ENCODE data around the gene ALG12.

Gene ALG12

DNA sequence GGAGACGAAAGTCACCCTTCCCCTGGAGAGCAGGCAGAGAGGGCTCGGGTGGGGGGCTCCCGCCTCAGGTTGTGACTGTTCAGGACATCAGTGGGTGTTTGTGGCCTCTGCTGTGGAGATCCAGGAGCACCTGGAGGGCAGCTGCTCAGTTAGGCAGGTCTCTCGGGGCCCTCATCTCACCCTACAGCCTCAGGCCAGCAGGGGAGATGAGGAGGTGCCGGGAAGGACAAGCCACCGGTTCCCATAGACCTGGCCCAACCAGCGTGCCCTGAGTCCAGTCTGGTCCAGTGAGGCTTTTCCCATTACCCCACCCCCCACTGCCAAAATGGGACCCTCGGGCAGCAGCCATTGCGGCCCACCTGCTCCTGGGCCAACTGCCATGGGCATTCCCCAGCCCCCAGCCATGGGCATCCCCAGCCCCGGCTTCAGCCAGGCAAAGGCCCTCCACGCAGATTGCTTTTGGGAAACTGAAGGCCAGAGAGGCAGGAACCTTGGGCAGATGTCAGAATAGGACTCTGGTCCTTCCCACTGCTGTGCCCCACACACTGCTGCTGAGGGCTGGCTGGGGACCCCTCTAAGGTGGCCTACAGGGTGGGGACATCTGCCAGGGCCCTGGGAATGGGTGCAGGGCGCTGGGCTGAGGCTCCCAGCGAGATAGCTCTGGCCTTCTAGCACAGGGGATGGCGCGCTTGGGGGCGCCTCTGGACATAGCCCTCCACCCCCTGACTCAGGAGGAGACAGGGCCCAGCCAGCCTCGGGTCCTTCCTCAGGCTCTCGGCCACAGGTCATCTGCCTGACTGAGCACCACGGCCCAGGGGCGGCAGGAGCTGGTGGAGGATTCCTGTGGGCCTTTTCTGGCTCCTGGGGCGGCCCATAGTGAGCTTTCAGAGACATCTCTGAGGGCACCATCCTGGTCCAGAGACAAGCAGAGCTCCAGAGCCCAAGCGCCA lies 47.1 kb upstream of the ALG12 start:
- TF ChIP-seq, protein P1, sequence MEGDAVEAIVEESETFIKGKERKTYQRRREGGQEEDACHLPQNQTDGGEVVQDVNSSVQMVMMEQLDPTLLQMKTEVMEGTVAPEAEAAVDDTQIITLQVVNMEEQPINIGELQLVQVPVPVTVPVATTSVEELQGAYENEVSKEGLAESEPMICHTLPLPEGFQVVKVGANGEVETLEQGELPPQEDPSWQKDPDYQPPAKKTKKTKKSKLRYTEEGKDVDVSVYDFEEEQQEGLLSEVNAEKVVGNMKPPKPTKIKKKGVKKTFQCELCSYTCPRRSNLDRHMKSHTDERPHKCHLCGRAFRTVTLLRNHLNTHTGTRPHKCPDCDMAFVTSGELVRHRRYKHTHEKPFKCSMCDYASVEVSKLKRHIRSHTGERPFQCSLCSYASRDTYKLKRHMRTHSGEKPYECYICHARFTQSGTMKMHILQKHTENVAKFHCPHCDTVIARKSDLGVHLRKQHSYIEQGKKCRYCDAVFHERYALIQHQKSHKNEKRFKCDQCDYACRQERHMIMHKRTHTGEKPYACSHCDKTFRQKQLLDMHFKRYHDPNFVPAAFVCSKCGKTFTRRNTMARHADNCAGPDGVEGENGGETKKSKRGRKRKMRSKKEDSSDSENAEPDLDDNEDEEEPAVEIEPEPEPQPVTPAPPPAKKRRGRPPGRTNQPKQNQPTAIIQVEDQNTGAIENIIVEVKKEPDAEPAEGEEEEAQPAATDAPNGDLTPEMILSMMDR (IDR thresholded peaks at IDR 0.05; ENCODE audit: low read depth, low read length, missing control alignments), result no peak
- DNase-seq, result no peak
- in situ Hi-C loops (cut with HindIII; ENCODE audit: low pct_ligation_motif_present, low sequenced_read_pairs), result no loop called here
- H3K27ac ChIP-seq, result no peak overlapping the region
- H3K36me3 ChIP-seq (replicated peaks), result peaks cover 20% of the 10 kb centered on the region
- no peak overlapping the region for H3K4me3 ChIP-seq (ENCODE audit: low read depth, low read length)
- no peaks in the 10 kb centered on the region for H3K27me3 ChIP-seq (replicated peaks)

DNA sequence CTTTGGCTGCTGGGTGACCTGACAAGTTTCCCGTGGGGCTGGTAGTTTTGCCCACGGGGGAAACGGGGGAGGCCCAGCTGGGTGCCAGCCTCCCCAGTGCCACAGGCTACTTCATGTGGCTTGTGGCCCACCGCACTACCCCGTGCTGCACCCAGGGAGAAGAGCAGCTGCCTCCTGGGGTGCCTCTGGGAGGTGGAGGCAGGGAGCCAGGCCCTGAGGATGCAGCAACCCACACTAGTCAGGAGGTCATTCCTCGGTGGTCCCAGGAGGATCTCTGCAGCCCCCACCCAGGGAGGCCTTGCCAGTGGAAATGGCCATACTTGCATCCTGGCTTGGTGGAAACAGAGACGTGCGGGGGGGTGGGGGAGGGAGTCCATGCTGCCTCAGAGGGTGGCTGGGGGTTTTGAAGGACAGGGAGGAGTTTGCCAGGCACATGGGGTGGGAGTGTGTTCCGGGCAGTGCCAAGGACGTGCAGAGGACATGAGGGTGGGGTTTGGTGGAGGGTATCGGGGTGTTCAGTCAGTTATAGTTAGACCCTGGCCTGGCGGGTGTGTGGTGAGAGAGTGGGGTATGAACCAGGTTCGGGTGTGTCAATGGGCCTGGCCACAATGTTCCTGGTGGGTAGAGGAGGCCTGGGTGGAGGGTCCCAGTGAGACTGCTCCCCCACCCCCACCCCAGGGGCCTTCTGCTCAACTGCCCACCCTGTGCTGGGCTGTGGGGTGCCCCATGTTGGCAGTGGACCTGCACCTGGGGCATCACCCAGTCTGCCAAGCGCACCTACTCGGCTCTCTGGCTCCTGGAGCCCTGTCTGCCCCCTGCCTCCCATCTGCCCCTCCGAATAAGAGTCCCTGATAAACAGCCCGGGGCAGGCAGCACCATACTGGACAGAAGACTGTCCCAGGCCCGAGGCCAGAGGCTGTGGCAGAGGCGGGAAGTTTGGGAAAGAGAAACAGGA lies 46.2 kb upstream of the ALG12 start:
- Histone ChIP-seq H3K36me3 (replicated peaks) (peaks cover 20% of the 10 kb centered on the region), H3K4me3 (ENCODE audit: low read depth, low read length) (no peak overlapping the region), H3K27me3 (replicated peaks) (no peaks in the 10 kb centered on the region), H3K27ac (no peak overlapping the region)
- TF ChIP-seq, protein P1 (IDR thresholded peaks at IDR 0.05; ENCODE audit: low read depth, low read length, missing control alignments), result no peak
- in situ Hi-C loops (cut with HindIII; ENCODE audit: low pct_ligation_motif_present, low sequenced_read_pairs), result no loop called here
- no peak for DNase-seq

DNA sequence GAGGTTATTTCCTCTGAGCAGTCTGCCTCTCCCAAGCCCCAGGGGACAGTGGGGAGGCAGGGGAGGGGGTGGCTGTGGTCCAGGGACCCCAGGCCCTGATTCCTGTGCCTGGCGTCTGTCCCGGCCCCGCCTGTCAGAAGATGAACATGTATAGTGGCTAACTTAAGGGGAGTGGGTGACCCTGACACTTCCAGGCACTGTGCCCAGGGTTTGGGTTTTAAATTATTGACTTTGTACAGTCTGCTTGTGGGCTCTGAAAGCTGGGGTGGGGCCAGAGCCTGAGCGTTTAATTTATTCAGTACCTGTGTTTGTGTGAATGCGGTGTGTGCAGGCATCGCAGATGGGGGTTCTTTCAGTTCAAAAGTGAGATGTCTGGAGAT lies 45.4 kb upstream of the ALG12 start:
- H3K36me3 ChIP-seq (replicated peaks), result peaks cover 20% of the 10 kb centered on the region
- H3K4me3 ChIP-seq (ENCODE audit: low read depth, low read length), result no peak overlapping the region
- H3K27me3 ChIP-seq (replicated peaks), result no peaks in the 10 kb centered on the region
- in situ Hi-C loops (cut with HindIII; ENCODE audit: low pct_ligation_motif_present, low sequenced_read_pairs), result no loop called here
- TF ChIP-seq, protein P1 (IDR thresholded peaks at IDR 0.05; ENCODE audit: low read depth, low read length, missing control alignments), result no peak
- no peak for DNase-seq
- no peak overlapping the region for H3K27ac ChIP-seq

DNA sequence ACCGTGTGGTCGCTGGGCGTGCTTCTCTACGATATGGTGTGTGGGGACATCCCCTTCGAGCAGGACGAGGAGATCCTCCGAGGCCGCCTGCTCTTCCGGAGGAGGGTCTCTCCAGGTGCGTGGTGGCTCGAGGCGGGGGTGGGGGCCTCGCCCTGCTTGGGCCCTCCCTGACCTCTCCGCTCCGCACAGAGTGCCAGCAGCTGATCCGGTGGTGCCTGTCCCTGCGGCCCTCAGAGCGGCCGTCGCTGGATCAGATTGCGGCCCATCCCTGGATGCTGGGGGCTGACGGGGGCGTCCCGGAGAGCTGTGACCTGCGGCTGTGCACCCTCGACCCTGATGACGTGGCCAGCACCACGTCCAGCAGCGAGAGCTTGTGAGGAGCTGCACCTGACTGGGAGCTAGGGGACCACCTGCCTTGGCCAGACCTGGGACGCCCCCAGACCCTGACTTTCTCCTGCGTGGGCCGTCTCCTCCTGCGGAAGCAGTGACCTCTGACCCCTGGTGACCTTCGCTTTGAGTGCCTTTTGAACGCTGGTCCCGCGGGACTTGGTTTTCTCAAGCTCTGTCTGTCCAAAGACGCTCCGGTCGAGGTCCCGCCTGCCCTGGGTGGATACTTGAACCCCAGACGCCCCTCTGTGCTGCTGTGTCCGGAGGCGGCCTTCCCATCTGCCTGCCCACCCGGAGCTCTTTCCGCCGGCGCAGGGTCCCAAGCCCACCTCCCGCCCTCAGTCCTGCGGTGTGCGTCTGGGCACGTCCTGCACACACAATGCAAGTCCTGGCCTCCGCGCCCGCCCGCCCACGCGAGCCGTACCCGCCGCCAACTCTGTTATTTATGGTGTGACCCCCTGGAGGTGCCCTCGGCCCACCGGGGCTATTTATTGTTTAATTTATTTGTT lies 44.8 kb upstream of the ALG12 start:
- H3K27ac ChIP-seq, result peak overlapping the region; percentile 87
- peaks cover 20% of the 10 kb centered on the region for H3K36me3 ChIP-seq (replicated peaks)
- TF ChIP-seq, protein P1 (IDR thresholded peaks at IDR 0.05; ENCODE audit: low read depth, low read length, missing control alignments), result no peak
- in situ Hi-C loops (cut with HindIII; ENCODE audit: low pct_ligation_motif_present, low sequenced_read_pairs), result no loop called here
- H3K27me3 ChIP-seq (replicated peaks), result no peaks in the 10 kb centered on the region
- H3K4me3 ChIP-seq (ENCODE audit: low read depth, low read length), result peak overlapping the region; percentile 70
- no peak for DNase-seq
